LoVo (cell line): ENCODE results near the gene ITGBL1.

Experiments
- DNase-seq: peaks from one replicate; pipeline ENCODE4 v3.0.0-alpha.2; 2016; ENCODE audit warnings: low spot score

Gene ITGBL1

GRCh38 chr13:101698400-101698799 lies 245.9 kb downstream of the ITGBL1 start:
- no peak for DNase-seq

- DNase-seq, result no peak
Measured at GRCh38 chr13:101700598-101700997, 248.1 kb downstream of the ITGBL1 start.

- DNase-seq, result no peak
Measured at GRCh38 chr13:101703081-101703480, 250.6 kb downstream of the ITGBL1 start.

GRCh38 chr13:101703838-101704237 lies 251.4 kb downstream of the ITGBL1 start:
- DNase-seq, result no peak

GRCh38 chr13:101706651-101707050 lies 254.2 kb downstream of the ITGBL1 start:
- no peak for DNase-seq

- DNase-seq, result no peak
Measured at GRCh38 chr13:101707659-101708058, 255.2 kb downstream of the ITGBL1 start.

DNA sequence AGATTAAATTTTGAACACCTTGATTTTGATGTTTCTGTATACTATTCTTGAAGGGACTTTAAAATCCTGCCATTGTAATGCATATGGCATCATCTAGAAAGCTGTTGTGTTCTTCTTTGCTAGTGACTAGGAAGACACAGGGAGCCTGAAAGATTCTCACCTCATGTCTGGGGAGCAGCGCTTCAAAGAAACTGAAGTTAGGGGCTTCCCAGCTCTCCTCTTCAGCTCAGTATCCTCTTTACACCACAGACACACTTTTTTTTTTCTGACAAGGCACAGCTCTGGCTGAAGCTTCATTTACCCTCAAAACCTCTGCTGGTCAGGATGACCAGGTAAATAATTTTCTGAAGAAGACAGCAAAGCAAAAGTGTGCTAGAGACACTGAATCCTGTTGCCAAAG lies 255.6 kb downstream of the ITGBL1 start:
- DNase-seq, result no peak

- DNase-seq, result no peak
Measured at GRCh38 chr13:101709952-101710351, 257.5 kb downstream of the ITGBL1 start.

DNA sequence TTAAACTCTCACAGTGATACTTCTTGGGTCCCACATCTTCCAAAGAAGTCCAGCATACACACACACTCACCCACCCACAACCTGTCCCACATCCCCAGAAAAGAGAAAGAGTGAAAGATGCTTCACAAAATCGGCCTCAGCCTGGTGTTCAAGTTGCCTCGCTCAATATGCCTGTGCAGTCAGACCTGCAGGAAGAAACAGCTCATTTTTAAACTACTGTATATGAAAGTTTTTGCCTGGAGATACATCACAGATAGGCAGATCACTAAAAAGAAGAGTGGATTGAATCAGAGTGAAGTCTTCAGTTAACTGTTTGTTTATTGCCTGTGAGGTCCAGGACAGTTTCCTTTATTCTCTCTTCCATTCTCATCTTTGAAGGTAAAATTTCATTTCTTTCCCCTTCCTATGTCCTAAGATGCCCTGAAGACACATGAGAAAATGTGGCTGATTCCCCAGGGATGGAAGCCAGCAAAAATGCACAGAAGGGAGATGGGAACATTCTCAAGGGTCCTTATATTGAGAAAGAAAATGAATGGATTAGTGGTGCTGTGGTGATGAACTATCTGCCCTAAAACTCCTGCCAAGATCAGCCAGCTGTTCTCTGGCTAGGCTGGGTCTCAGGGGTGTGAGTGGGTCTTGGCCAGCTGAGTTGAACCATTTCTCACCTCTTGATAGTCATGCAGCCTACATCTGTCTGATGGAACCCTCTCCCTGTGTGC lies 259.0 kb downstream of the ITGBL1 start:
- no peak for DNase-seq

DNA sequence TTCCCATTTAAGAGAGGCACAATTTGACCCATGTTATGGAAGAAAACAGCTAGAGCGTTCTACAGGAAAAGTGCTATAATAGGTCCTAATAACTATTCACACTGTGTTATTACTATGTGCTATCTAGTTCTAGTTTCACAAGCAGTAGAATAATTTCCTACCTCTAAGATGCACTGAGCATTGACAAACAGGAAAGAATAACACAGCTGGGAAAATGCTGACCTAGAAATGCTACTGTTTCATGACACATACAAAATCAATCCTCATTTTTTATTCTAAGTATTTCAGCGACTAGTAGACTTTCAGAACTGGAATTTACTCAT lies 259.5 kb downstream of the ITGBL1 start:
- DNase-seq, result no peak

GRCh38 chr13:101714195-101714594 lies 261.7 kb downstream of the ITGBL1 start:
- no peak for DNase-seq

DNA sequence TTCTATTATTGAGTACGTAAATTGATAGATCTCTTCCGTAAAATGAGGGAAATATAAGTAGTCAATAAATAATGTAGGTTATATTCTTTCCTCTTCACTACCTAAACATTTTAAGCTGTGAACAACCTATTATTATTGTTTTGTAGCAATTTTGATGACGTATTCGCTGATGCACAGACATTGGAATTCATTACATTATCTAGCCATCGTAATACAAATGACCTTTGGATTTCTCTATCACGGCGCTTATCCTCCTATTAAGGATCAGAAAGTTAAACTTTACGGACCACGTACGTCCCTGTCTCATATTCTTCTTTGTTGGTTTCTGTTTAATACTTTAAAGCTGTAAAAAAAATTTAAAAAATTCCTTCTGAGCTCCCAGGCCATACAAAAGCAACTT lies 264.9 kb downstream of the ITGBL1 start:
- no peak for DNase-seq

DNA sequence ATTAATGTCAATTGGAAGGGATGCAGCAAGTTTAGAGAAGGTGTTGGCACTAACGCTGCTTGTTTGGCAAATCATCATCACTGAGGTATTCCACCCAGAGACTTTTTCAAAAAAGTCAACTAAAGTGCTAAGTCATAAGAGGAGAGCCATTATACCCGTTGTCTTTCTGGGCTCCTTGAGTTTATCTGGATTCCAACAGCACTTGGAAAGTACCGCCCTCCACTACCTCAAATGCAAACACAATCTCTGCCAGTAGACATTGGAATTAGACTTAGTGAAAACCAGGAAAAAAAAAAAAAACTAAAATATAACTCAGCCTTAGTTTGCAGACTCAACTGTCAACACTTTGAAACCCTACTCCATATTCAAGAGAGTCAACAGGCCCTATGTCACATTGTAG lies 266.0 kb downstream of the ITGBL1 start:
- no peak for DNase-seq

- DNase-seq, result no peak
Measured at GRCh38 chr13:101726681-101727080, 274.2 kb downstream of the ITGBL1 start.

GRCh38 chr13:101727118-101727517 lies 274.6 kb downstream of the ITGBL1 start:
- no peak for DNase-seq

- DNase-seq, result no peak
Measured at GRCh38 chr13:101728021-101728420, 275.5 kb downstream of the ITGBL1 start.

- DNase-seq, result no peak
Measured at GRCh38 chr13:101728615-101729014, 276.1 kb downstream of the ITGBL1 start.

GRCh38 chr13:101730420-101731000 lies 278.0 kb downstream of the ITGBL1 start:
- no peak for DNase-seq

DNA sequence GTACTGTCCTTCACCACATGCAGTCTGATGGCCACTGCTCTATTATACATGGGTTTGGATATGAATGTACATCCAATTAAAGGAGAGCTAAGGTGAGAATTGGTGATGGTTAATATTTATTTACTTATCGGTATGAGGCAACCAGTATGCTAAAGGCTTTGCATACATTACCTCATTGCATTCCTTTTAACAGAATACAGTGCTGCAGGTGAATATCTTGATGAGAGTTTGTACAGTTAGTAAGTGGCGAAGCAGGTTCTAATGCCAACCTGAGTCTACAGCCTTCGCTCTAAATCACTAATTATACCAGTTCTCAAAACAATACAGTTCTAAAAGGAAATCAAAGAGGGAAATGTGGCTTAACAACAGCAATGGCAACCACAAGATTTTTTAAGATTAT lies 284.1 kb downstream of the ITGBL1 start:
- no peak for DNase-seq

DNA sequence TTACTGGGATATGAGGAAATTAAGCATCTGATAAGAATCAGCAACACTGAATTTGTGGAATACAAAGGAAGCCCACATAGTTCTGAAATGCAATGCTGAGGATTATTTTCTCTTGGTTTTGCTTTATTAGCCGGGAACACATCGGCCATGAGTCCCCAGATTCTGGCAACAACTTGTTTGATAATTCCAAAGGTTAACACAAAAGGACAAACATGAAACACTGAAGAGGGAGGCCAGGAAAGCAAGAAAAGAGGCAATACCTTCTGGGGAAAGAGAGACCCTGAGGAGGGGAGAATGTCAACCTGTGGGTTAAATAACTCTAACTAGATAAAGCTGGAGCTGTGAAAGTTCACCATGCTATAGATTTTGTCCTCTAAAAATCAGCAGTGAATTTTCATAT lies 285.9 kb downstream of the ITGBL1 start:
- no peak for DNase-seq

DNA sequence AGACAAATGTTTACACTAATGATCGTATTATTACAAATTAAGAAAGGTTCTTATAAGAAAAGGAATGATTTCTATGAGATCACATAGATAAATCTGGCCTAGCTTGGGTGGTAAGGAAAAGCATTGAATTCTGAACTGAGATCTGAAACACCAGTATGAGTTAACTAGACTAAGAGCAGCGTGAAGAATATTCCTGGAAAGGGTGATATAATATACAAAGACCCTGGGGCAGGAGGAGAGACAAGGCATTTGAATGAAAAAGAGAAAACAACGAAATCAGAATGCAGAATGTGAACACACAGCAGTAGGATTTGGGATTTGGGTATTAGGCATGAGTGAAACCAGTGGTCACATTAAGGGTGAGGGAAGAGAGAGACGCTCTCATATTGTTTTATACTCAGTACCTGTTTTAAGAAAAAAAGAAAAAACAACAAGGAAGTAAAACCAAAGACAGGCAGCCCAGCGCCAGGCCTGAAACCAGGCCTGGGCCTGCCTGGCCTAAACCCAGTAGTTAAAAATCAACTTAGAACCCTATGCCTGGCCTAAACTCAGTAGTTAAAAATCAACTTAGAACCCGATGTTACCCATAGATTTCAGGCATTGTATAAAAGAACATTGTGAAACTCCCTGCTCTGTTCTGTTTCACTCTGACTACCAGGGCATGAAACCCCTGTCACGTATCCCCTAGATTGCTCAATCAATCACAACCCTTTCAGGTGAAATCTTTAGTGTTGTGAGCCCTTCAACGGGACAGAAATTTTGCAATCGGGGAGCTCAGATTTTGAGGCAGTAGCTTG lies 287.1 kb downstream of the ITGBL1 start:
- DNase-seq, result no peak

DNA sequence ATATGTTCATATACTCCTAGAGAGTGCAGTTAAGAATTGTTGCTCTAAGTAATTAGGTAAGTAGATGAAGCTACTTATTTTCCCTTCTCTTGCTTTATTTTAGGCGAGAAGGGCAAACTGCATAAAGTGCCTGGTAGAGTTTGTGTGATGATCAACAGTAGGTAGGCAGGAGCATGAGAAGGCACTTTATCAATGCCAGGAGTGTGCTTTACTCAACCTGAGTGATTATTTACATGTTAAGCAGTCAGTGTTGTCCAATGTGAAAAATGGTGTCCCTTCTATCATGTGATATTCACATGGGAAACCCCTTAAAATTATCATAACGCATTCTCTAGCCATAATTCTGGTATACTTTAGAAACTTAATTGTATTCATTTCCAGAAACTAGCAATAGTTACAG lies 294.0 kb downstream of the ITGBL1 start:
- DNase-seq, result no peak

DNA sequence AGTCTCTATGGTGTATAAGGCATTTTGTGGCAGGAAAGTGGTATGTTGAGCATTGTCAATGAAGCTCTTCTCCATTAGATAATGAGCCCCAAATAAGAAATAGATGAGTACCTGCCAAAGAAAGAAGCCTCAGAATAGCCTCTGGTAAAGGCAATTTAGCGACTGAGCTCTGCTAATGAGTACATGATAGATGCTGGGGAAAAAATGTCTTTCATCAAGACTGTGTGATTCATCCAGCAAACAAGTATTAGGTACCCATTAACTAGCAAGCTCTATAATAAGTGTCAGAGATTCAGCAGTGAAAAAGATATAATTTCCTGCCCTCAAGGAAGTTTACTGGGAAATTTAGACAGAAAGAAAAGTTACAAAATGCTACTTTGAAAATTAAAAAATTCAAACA lies 294.6 kb downstream of the ITGBL1 start:
- no peak for DNase-seq
